ENCODE data around the gene THSD7B.

DNA sequence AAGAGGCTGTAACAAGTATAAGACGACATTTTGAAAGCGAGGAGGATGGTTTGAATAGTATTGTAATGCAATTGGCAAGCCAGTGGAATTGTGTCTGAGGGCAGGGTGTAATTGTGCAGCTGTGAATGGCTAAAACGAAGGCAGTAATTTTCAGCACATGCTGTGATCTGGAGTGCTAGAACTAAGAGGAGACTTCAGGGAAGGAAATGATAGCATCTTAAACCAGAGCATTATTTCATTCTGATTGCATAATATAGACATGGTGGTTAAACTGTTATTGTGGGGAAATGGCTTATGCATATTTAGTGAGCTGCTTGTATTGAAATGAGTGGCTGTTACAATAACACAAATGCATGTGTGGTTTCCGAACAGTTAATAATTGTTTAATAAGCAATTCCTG is 36.3 kb downstream of the THSD7B start:
- TF ChIP-seq CTCF (IDR thresholded peaks at IDR 0.05; ENCODE audit: poor library complexity, severe bottlenecking) = no peak
- TF ChIP-seq TAF1 (IDR thresholded peaks at IDR 0.05; ENCODE audit: low read depth) = no peak
- TF ChIP-seq REST (IDR thresholded peaks at IDR 0.05; ENCODE audit: borderline replicate concordance) = no peak
- peak; percentile 41 for TF ChIP-seq EP300 (conservative IDR thresholded peaks at IDR 0.05; ENCODE audit: poor library complexity, severe bottlenecking)
- no peak for TF ChIP-seq EZH2 (IDR thresholded peaks at IDR 0.05; ENCODE audit: borderline replicate concordance, insufficient read depth, low read length, poor library complexity, severe bottlenecking)
- peak; percentile 82 for TF ChIP-seq POLR2AphosphoS5 (IDR thresholded peaks at IDR 0.05)
